GM06990 (cell line): ENCODE results near the gene ASB3.
A peak's percentile ranks its signal among the peaks of the same experiment; 100 is the strongest.
"Not testable (repeated sequence)": the region's sequence is repeated elsewhere in the genome, so short reads cannot be mapped to it uniquely, and the experiment has no call there.

Experiments
- DNase-seq: peaks from one replicate; pipeline ENCODE4 v3.0.0-alpha.2; 2011; ENCODE audit not compliant: insufficient read length; ENCODE audit errors: extremely low read depth
- H3K27me3 ChIP-seq: replicated peaks from 2 replicates; pipeline ENCODE4 v1.6.0; 2011; ENCODE audit warnings: low read length; ENCODE audit not compliant: control insufficient read depth, insufficient read depth
- H3K36me3 ChIP-seq: 2 replicates; pipeline ENCODE4 v1.5.1; 2011; ENCODE audit warnings: low read length; ENCODE audit not compliant: control insufficient read depth, insufficient read depth
- H3K4me3 ChIP-seq: replicated peaks from 2 replicates; pipeline ENCODE4 v1.5.1; 2011; ENCODE audit warnings: low read depth, mild to moderate bottlenecking, control low read depth, low read length
- TF ChIP-seq, protein P1 (sequence below): IDR thresholded peaks from 2 replicates; pipeline ENCODE4 v1.5.1; 2011; ENCODE audit warnings: low read length, control low read depth, mild to moderate bottlenecking, inconsistent platforms; ENCODE audit not compliant: insufficient read depth, poor library complexity, severe bottlenecking

The ASB3 gene, protein sequence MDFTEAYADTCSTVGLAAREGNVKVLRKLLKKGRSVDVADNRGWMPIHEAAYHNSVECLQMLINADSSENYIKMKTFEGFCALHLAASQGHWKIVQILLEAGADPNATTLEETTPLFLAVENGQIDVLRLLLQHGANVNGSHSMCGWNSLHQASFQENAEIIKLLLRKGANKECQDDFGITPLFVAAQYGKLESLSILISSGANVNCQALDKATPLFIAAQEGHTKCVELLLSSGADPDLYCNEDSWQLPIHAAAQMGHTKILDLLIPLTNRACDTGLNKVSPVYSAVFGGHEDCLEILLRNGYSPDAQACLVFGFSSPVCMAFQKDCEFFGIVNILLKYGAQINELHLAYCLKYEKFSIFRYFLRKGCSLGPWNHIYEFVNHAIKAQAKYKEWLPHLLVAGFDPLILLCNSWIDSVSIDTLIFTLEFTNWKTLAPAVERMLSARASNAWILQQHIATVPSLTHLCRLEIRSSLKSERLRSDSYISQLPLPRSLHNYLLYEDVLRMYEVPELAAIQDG

DNA sequence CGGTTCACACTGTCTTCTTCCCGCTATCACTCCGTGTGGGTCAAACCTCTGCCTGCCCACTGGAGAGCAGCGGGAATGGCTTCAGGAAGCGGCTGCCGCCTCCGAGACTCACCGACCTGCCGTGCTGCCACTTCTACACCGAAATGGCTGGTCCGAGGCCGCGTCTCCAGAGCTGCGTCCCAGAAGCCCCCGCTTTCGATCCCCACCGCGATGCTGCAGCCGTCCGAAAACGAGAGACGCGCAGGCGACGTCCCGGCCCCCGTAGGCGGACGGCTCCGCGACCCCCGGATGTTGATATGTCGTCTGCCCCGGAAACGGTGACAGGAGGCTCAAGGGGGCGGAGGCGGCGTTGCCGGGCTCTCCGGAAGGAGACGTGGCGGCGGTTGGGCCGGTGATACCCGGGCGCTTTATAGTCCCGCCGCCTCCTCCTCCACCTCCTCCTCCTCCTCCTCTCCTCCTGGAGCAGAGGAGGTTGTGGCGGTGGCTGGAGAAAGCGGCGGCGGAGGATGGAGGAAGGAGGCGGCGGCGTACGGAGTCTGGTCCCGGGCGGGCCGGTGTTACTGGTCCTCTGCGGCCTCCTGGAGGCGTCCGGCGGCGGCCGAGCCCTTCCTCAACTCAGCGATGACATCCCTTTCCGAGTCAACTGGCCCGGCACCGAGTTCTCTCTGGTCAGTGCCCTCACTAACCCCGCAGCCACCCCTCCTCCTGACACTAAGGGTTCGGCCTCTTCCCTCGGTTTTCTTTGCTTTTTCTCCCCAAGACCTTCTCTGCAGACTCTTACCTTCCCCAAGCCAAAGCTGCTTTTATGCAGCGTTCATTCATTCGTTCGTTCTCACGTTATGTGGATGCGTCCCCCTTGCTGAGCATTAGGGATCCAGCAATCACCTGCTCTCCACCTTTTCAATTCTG, at the start of gene ASB3, which contains the start of gene ERLEC1:
Gene ASB3 (minus strand): TSS at position 249 of the 909 bp plus-strand sequence. CDS start 21,381 bp downstream, outside the sequence.
Gene ERLEC1 (plus strand): TSS at position 340 of the 909 bp plus-strand sequence. CDS start 167 bp downstream, at position 507.
- TF ChIP-seq, protein P1, sequence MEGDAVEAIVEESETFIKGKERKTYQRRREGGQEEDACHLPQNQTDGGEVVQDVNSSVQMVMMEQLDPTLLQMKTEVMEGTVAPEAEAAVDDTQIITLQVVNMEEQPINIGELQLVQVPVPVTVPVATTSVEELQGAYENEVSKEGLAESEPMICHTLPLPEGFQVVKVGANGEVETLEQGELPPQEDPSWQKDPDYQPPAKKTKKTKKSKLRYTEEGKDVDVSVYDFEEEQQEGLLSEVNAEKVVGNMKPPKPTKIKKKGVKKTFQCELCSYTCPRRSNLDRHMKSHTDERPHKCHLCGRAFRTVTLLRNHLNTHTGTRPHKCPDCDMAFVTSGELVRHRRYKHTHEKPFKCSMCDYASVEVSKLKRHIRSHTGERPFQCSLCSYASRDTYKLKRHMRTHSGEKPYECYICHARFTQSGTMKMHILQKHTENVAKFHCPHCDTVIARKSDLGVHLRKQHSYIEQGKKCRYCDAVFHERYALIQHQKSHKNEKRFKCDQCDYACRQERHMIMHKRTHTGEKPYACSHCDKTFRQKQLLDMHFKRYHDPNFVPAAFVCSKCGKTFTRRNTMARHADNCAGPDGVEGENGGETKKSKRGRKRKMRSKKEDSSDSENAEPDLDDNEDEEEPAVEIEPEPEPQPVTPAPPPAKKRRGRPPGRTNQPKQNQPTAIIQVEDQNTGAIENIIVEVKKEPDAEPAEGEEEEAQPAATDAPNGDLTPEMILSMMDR, result no peak
- Histone ChIP-seq H3K36me3 (peaks cover 2% of the 10 kb centered on the region; the same call in 1 of the 2 replicates), H3K4me3 (peak within 1 kb of the TSS; percentile 86), H3K27me3 (no peaks in the 10 kb centered on the region)
- DNase-seq, result peak; percentile 94

DNA sequence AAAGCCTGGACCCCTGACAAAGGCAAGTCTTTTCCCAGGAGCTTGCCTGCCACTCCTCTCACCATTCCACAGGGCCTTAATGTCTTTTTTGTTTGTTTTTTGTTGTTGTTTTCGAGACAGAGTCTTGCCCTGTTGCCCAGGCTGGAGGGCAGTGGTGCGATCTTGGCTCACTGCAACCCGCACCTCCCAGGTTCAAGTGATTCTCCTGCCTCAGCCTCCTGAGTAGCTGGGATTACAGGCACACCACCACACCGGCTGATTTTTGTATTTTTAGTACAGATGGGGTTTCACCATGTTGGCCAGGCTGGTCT, 43.2 kb upstream of the ASB3 start:
- DNase-seq, H3K27me3 ChIP-seq, H3K4me3 ChIP-seq, H3K36me3 ChIP-seq: not testable (repeated sequence)

DNA sequence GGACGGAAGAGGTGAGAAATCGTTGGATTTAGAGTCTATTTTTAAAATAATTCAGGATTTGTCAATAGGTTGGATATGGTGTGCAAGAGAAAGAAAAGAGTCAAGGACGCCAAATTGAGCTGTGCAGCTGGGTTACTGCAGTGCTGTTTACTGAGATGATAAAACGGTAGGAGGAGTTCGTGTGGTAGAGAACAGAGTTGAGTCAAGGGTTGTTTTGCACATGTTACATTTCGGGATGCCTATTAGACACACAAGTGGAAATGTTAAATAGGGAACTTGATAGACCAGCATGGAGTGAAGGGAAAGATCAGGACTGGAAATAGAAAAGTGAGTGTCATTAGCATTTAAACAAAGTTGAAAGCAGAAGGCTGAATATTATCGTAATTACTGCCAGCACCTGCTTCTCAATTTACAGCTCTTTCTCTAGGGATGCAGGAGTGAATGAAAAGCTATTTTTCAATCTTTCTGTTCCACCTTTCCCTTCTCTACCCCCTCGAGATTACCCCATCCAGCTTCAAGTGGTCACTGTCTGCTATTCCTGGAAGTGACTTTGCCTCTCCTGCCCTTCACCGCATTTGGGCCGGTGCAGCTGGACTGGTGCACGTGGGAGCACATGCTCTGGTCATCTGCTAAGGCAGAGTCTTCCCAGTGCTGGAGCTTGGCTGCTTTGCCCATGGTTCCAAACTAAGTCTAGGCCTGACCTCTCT, 42.7 kb upstream of the ASB3 start:
- no peaks in the 10 kb centered on the region for H3K27me3 ChIP-seq
- TF ChIP-seq, protein P1, result no peak
- H3K36me3 ChIP-seq, result no peaks in the 10 kb centered on the region
- no peak for DNase-seq
- H3K4me3 ChIP-seq, result no peak overlapping the region

DNA sequence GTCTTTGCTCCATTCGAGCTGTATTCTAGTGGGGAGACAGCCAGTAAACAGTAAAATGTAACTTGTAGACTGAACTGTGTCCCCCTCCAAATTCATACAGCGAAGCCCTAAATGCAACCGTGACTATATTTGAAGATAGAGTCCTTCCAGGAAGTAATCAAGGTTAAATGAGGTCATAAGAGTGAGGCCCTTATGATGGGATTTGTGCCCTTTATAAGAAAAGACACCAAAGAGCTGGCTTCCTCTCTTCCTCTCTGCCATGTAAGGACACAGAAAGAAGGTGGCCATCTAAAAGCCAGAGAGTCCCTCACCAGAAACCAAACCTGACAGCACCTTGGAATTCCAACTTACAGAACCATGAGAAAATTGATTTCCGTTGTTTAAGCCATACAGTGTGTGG, 41.6 kb upstream of the ASB3 start:
- TF ChIP-seq, protein P1, result no peak
- DNase-seq, result no peak
- Histone ChIP-seq H3K4me3 (no peak overlapping the region), H3K27me3 (no peaks in the 10 kb centered on the region), H3K36me3 (no peaks in the 10 kb centered on the region)

DNA sequence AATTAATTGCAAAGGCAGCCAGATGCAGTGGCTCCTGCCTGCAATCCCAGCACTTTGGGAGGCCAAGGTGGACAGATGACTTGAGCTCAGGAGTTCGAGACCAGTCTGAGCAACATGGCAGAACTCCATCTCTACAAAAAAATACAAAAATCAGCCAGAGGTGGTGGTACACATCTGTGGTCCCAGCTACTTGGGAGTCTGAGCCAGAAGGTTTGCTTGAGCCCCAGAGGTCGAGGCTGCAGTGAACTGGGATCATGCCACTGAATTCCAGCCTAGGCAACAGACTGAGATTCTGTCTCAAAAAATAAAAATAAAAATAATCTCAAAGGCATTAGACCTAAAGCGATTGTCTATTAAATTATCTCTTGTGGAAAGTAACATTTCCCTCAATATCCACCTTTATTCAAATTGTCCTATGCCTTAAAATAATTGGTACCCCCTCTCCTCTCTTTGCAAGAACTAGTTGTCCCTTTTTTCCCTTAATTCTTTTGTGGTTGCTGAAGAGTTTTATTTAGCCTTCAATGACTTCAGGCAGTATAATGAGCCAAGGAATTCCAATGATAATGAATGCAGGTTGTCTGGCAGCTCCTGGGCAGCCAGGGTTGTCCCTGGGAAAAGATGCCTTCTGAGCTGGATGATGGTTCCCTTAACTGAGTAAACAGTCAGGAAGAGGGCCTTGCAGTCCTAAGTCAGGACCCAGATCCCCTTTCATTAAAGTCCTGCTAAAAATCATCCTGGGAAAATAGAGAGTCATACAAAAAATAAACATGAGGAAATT, 40.8 kb upstream of the ASB3 start:
- no peaks in the 10 kb centered on the region for H3K36me3 ChIP-seq
- H3K27me3 ChIP-seq, result no peaks in the 10 kb centered on the region
- no peak for DNase-seq
- TF ChIP-seq, protein P1, result no peak
- H3K4me3 ChIP-seq, result no peak overlapping the region
